Measurements from ENCODE around the gene CFAP68.
"Not testable (repeated sequence)": the region's sequence is repeated elsewhere in the genome, so short reads cannot be mapped to it uniquely, and the experiment has no call there.

CFAP68 gene

GRCh38 chr11:111918390-111919256 is 39.3 kb downstream of the CFAP68 start, which contains the start of gene C11orf52:
Gene C11orf52 (plus strand): TSS chr11:111918913. CDS start chr11:111918973, 60 bp downstream.
- DNase-seq, result no peak

GRCh38 chr11:111920908-111921307 is 41.6 kb downstream of the CFAP68 start:
- DNase-seq, result no peak

GRCh38 chr11:111921541-111922230 is 42.3 kb downstream of the CFAP68 start:
- DNase-seq, result no peak

- no peak for DNase-seq
Observed at GRCh38 chr11:111922803-111923202, 43.5 kb downstream of the CFAP68 start.

- DNase-seq, result no peak
Observed at GRCh38 chr11:111923351-111923788, 44.0 kb downstream of the CFAP68 start.

- no peak for DNase-seq
Observed at GRCh38 chr11:111923951-111924350, 44.6 kb downstream of the CFAP68 start.

- no peak for DNase-seq
Observed at GRCh38 chr11:111925953-111926352, 46.6 kb downstream of the CFAP68 start.

- peak; percentile 98 to 99 for DNase-seq
Observed at GRCh38 chr11:111926505-111927391, 47.4 kb downstream of the CFAP68 start.

GRCh38 chr11:111930472-111930871 is 51.1 kb downstream of the CFAP68 start:
- DNase-seq, result no peak

GRCh38 chr11:111932611-111932950 is 53.2 kb downstream of the CFAP68 start:
- DNase-seq, result no peak

GRCh38 chr11:111933176-111933575 is 53.8 kb downstream of the CFAP68 start:
- DNase-seq, result not testable (repeated sequence)

- no peak for DNase-seq
Observed at GRCh38 chr11:111933872-111934271, 54.5 kb downstream of the CFAP68 start.

GRCh38 chr11:111934306-111934705 is 55.0 kb downstream of the CFAP68 start:
- DNase-seq, result no peak

Measured in activated T-cell treated with anti-CD3 and anti-CD28 coated beads, Interleukin-2, amount 50 U/mL, for 48 hours (primary cell).